Measurements from ENCODE around the gene SERINC2. TPM values are rescaled to one million over a fixed set of nuclear protein-coding genes. Genes with fewer than 3 reads are reported as not detected.

Gene SERINC2
- total and polyA plus RNA-seq, 2 experiments from 2014 or later, result 20.5 to 23.3 TPM

- no peak overlapping the region for H3K4me3 ChIP-seq
- ATAC-seq (no peak), DNase-seq (ENCODE audit: low spot score) (no peak)
- H4K20me1 ChIP-seq (replicated peaks; ENCODE audit: insufficient read depth), result no peaks in the 10 kb centered on the region
- no peaks in the 10 kb centered on the region for H3K4me1 ChIP-seq (ENCODE audit: insufficient read depth)
- no peak overlapping the region; the same call in 1 of the 2 replicates for H3K27ac Mint-ChIP-seq
- H2AFZ ChIP-seq, result no peak overlapping the region
- TF ChIP-seq, protein P1, sequence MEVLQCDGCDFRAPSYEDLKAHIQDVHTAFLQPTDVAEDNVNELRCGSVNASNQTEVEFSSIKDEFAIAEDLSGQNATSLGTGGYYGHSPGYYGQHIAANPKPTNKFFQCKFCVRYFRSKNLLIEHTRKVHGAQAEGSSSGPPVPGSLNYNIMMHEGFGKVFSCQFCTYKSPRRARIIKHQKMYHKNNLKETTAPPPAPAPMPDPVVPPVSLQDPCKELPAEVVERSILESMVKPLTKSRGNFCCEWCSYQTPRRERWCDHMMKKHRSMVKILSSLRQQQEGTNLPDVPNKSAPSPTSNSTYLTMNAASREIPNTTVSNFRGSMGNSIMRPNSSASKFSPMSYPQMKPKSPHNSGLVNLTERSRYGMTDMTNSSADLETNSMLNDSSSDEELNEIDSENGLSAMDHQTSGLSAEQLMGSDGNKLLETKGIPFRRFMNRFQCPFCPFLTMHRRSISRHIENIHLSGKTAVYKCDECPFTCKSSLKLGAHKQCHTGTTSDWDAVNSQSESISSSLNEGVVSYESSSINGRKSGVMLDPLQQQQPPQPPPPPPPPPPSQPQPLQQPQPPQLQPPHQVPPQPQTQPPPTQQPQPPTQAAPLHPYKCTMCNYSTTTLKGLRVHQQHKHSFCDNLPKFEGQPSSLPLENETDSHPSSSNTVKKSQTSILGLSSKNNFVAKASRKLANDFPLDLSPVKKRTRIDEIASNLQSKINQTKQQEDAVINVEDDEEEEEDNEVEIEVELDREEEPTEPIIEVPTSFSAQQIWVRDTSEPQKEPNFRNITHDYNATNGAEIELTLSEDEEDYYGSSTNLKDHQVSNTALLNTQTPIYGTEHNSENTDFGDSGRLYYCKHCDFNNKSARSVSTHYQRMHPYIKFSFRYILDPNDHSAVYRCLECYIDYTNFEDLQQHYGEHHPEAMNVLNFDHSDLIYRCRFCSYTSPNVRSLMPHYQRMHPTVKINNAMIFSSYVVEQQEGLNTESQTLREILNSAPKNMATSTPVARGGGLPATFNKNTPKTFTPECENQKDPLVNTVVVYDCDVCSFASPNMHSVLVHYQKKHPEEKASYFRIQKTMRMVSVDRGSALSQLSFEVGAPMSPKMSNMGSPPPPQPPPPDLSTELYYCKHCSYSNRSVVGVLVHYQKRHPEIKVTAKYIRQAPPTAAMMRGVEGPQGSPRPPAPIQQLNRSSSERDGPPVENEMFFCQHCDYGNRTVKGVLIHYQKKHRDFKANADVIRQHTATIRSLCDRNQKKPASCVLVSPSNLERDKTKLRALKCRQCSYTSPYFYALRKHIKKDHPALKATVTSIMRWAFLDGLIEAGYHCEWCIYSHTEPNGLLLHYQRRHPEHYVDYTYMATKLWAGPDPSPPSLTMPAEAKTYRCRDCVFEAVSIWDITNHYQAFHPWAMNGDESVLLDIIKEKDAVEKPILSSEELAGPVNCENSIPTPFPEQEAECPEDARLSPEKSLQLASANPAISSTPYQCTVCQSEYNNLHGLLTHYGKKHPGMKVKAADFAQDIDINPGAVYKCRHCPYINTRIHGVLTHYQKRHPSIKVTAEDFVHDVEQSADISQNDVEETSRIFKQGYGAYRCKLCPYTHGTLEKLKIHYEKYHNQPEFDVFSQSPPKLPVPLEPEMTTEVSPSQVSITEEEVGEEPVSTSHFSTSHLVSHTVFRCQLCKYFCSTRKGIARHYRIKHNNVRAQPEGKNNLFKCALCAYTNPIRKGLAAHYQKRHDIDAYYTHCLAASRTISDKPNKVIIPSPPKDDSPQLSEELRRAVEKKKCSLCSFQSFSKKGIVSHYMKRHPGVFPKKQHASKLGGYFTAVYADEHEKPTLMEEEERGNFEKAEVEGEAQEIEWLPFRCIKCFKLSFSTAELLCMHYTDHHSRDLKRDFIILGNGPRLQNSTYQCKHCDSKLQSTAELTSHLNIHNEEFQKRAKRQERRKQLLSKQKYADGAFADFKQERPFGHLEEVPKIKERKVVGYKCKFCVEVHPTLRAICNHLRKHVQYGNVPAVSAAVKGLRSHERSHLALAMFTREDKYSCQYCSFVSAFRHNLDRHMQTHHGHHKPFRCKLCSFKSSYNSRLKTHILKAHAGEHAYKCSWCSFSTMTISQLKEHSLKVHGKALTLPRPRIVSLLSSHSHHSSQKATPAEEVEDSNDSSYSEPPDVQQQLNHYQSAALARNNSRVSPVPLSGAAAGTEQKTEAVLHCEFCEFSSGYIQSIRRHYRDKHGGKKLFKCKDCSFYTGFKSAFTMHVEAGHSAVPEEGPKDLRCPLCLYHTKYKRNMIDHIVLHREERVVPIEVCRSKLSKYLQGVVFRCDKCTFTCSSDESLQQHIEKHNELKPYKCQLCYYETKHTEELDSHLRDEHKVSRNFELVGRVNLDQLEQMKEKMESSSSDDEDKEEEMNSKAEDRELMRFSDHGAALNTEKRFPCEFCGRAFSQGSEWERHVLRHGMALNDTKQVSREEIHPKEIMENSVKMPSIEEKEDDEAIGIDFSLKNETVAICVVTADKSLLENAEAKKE (CRISPR knock-in tag; IDR thresholded peaks at IDR 0.05), result no peak
- TF ChIP-seq ZNF114 (CRISPR knock-in tag; IDR thresholded peaks at IDR 0.05) (no peak), NANOG (IDR thresholded peaks at IDR 0.05; ENCODE audit: borderline replicate concordance) (no peak), ETS1 (IDR thresholded peaks at IDR 0.05) (no peak), POLR2AphosphoS5 (IDR thresholded peaks at IDR 0.05; ENCODE audit: low read depth) (no peak), CREB1 (CRISPR knock-in tag; IDR thresholded peaks at IDR 0.05; ENCODE audit: low read depth) (no peak)
- TF ChIP-seq, protein P2, sequence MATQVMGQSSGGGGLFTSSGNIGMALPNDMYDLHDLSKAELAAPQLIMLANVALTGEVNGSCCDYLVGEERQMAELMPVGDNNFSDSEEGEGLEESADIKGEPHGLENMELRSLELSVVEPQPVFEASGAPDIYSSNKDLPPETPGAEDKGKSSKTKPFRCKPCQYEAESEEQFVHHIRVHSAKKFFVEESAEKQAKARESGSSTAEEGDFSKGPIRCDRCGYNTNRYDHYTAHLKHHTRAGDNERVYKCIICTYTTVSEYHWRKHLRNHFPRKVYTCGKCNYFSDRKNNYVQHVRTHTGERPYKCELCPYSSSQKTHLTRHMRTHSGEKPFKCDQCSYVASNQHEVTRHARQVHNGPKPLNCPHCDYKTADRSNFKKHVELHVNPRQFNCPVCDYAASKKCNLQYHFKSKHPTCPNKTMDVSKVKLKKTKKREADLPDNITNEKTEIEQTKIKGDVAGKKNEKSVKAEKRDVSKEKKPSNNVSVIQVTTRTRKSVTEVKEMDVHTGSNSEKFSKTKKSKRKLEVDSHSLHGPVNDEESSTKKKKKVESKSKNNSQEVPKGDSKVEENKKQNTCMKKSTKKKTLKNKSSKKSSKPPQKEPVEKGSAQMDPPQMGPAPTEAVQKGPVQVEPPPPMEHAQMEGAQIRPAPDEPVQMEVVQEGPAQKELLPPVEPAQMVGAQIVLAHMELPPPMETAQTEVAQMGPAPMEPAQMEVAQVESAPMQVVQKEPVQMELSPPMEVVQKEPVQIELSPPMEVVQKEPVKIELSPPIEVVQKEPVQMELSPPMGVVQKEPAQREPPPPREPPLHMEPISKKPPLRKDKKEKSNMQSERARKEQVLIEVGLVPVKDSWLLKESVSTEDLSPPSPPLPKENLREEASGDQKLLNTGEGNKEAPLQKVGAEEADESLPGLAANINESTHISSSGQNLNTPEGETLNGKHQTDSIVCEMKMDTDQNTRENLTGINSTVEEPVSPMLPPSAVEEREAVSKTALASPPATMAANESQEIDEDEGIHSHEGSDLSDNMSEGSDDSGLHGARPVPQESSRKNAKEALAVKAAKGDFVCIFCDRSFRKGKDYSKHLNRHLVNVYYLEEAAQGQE (IDR thresholded peaks at IDR 0.05; ENCODE audit: unreplicated experiment), result no peak
- TF ChIP-seq, protein P3, sequence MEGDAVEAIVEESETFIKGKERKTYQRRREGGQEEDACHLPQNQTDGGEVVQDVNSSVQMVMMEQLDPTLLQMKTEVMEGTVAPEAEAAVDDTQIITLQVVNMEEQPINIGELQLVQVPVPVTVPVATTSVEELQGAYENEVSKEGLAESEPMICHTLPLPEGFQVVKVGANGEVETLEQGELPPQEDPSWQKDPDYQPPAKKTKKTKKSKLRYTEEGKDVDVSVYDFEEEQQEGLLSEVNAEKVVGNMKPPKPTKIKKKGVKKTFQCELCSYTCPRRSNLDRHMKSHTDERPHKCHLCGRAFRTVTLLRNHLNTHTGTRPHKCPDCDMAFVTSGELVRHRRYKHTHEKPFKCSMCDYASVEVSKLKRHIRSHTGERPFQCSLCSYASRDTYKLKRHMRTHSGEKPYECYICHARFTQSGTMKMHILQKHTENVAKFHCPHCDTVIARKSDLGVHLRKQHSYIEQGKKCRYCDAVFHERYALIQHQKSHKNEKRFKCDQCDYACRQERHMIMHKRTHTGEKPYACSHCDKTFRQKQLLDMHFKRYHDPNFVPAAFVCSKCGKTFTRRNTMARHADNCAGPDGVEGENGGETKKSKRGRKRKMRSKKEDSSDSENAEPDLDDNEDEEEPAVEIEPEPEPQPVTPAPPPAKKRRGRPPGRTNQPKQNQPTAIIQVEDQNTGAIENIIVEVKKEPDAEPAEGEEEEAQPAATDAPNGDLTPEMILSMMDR (conservative IDR thresholded peaks at IDR 0.05; ENCODE audit: low read depth in 2 of 2), result no peak
- H3K27ac ChIP-seq (ENCODE audit: low read depth), result no peak overlapping the region
- no peaks in the 10 kb centered on the region; the same call in 2 of the 3 replicates for H3K9me3 Mint-ChIP-seq
- H3K4me2 ChIP-seq, result no peak overlapping the region
- no peaks in the 10 kb centered on the region for H3K9me2 ChIP-seq (ENCODE audit: insufficient read depth)
- no peaks in the 10 kb centered on the region for H3F3A ChIP-seq (replicated peaks; ENCODE audit: low read depth)
- H3K27me3 ChIP-seq (ENCODE audit: insufficient read depth), result no peaks in the 10 kb centered on the region
- H3K36me3 ChIP-seq (ENCODE audit: insufficient read depth), result no peaks in the 10 kb centered on the region
- peaks cover 24% of the 10 kb centered on the region for H3K36me3 Mint-ChIP-seq (ENCODE audit: low read depth)
- H3K4me1 Mint-ChIP-seq, result peaks cover 12% of the 10 kb centered on the region
- H3K27me3 Mint-ChIP-seq (ENCODE audit: insufficient read depth, low read depth, poor library complexity), result peaks cover 27% of the 10 kb centered on the region
- no peaks in the 10 kb centered on the region for H3K79me2 ChIP-seq (replicated peaks; ENCODE audit: insufficient read depth)
- no peak overlapping the region; the same call in 2 of the 3 replicates for H3K4me3 Mint-ChIP-seq
Observed at GRCh38 chr1:31433396-31433930, 20.4 kb downstream of the SERINC2 start.

Measured in GM23338 (cell line).